Ovary (tissue), 9 donors: ENCODE results near the gene CRACR2A. TPM values are rescaled to one million over a fixed set of nuclear protein-coding genes. Genes with fewer than 3 reads are reported as not detected.

Experiments used
- DNase-seq, 5 donors: peaks; one replicate each; pipeline ENCODE4 v3.0.0-alpha.2; 2019 to 2020
- H3K27ac ChIP-seq, 2 donors: fragments of 200-600 bp; one replicate each; pipeline versions ENCODE4 v1.5.1 to v1.8.0; 2019 to 2022
- H3K27me3 ChIP-seq: fragments of 200-600 bp; one replicate; pipeline ENCODE4 v1.8.0; 2022
- H3K36me3 ChIP-seq: fragments of 200-600 bp; sonication (generic); one replicate; pipeline ENCODE4 v1.5.1; 2019
- H3K4me1 ChIP-seq: one replicate; pipeline ENCODE4 v1.8.1; 2013; ENCODE audit warnings: mild to moderate bottlenecking, moderate library complexity; ENCODE audit not compliant: insufficient read depth
- H3K4me3 ChIP-seq: fragments of 200-600 bp; sonication (generic); one replicate; pipeline ENCODE4 v1.5.1; 2017
- H3K9me3 ChIP-seq, 2 donors: fragments of 200-600 bp in 1 of 2; sonication (generic) in 1 of 2; one replicate each; pipeline versions ENCODE4 v1.5.1 to v1.8.1; 2013 to 2019; ENCODE audit warnings: mild to moderate bottlenecking in 1 of 2, moderate library complexity in 1 of 2
- EP300 ChIP-seq: sonication (generic); formaldehyde crosslinking; IDR thresholded peaks from one replicate; pipeline ENCODE4 v1.6.1; 2017; ENCODE audit warnings: antibody characterized with exemption
- POLR2A ChIP-seq: fragments of 450-650 bp; IDR thresholded peaks from one replicate; pipeline ENCODE4 v1.6.1; 2017; ENCODE audit warnings: antibody characterized with exemption, mild to moderate bottlenecking, moderate library complexity
- WGBS, 3 donors: extraction: QIAGEN DNeasy Blood & Tissue Kit in 1 of 3; methylation state at CpG; one replicate each; pipeline versions ENCODE4 v1.1.5 to v1.1.7; 2013 to 2017; 5-methylcytosine and 5-hydroxymethylcytosine counted together
- intact Hi-C, 4 donors: fragments of 100-400 bp; cut with DNase I; formaldehyde crosslinking; loops; one replicate each; pipeline versions ENCODE4 v1.11.0 to v1.15.1; 2022 to 2023
- polyA plus RNA-seq, 2 donors: library from polyadenylated mRNA; stranded (reverse); fragments of 200-250 nt in 1 of 2; fragments of 350-450 nt in 1 of 2; fragmentation: Illumina TruSeq in 1 of 2; extraction: RNeasy Lipid Tissue Mini Kit (QIAGEN cat#74804) in 1 of 2; gene quantifications; one replicate each; pipeline ENCODE4 v1.2.3, GENCODE V29; 2013 to 2014
- total RNA-seq, 7 donors: library from RNA; depleted of rRNA in 2 of 7; stranded (reverse); fragments of >200 nt in 2 of 7; fragmentation: NEBNext Ultra II Directional in 3 of 7; extraction: Animal tissue kit (Norgen Biotek cat#: 25700) in 3 of 7; gene quantifications; one replicate each; pipeline versions ENCODE4 v1.1.0 to v1.2.4, GENCODE V29; 2016 to 2023
- TF ChIP-seq, protein P1 (sequence below), 3 donors: fragments of 450-650 bp in 2 of 3; fragments of 200-600 bp in 1 of 3; IDR thresholded peaks; one replicate each; pipeline versions ENCODE4 v1.5.1 to v1.8.0; 2016 to 2022; ENCODE audit warnings: antibody characterized with exemption in 3 of 3, mild to moderate bottlenecking in 1 of 3
- donor health status: DM: no; HTN: no; CAD: no; lungs with moderate emphysema.
- donor health status: DM: no; HTN: no; CAD: no.
- donor health status: Bipolar disorder and iron deficiency.
- donor health status: DM: yes; HTN: yes; CAD: no.
- donor health status: DM: no; HTN: no; CAD: no.
- donor health status: DM: yes; HTN: yes; CAD: no.

The CRACR2A gene
- total and polyA plus RNA-seq, 9 donors = 1.8 to 7.7 (median 4.4) TPM

DNA sequence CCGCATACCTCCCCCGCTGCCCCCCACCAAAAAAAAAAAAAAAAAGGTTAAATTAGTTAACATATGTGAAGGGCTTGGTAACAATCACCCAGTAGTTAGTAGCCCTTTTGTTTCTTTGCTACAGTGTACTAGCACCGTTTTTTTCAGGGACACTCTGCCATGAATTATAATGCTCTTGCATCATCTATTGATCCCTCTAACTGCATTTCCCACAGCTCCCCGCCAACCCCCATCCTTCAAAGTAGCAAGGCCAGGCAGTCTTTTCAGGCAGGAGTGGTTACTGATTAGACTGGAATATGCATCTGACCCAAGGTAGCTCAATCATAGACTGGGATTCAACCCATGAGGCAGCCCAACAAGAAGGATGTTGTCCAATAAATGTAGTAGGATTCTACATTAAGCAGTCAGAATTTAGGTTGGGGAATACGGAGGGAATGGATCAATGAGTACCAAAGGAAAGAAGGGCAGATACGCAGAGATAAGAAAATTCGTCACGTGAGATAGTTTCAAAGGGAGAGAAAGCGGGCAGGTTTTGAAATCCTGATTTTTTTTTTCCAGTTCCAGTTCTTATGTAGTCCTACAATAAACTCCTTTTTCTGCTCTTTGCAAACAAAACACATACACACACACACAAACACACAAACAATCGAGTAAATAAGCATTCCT lies 39.8 kb upstream of the CRACR2A start:
- 90 to 94% (median 91%) methylated on average over 10 of the region's 10 CpGs for WGBS, 3 donors
- Histone ChIP-seq H3K4me1 (no peaks in the 10 kb centered on the region), H3K36me3 (no peaks in the 10 kb centered on the region), H3K27me3 (no peaks in the 10 kb centered on the region), H3K27ac (no peak overlapping the region), H3K9me3 (no peaks in the 10 kb centered on the region), H3K4me3 (no peak overlapping the region)
- TF ChIP-seq POLR2A = no peak
- TF ChIP-seq, protein P1, sequence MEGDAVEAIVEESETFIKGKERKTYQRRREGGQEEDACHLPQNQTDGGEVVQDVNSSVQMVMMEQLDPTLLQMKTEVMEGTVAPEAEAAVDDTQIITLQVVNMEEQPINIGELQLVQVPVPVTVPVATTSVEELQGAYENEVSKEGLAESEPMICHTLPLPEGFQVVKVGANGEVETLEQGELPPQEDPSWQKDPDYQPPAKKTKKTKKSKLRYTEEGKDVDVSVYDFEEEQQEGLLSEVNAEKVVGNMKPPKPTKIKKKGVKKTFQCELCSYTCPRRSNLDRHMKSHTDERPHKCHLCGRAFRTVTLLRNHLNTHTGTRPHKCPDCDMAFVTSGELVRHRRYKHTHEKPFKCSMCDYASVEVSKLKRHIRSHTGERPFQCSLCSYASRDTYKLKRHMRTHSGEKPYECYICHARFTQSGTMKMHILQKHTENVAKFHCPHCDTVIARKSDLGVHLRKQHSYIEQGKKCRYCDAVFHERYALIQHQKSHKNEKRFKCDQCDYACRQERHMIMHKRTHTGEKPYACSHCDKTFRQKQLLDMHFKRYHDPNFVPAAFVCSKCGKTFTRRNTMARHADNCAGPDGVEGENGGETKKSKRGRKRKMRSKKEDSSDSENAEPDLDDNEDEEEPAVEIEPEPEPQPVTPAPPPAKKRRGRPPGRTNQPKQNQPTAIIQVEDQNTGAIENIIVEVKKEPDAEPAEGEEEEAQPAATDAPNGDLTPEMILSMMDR (IDR thresholded peaks at IDR 0.05) = no peak
- no peak for TF ChIP-seq EP300
- intact Hi-C loops = no loop called here
- DNase-seq = no peak

DNA sequence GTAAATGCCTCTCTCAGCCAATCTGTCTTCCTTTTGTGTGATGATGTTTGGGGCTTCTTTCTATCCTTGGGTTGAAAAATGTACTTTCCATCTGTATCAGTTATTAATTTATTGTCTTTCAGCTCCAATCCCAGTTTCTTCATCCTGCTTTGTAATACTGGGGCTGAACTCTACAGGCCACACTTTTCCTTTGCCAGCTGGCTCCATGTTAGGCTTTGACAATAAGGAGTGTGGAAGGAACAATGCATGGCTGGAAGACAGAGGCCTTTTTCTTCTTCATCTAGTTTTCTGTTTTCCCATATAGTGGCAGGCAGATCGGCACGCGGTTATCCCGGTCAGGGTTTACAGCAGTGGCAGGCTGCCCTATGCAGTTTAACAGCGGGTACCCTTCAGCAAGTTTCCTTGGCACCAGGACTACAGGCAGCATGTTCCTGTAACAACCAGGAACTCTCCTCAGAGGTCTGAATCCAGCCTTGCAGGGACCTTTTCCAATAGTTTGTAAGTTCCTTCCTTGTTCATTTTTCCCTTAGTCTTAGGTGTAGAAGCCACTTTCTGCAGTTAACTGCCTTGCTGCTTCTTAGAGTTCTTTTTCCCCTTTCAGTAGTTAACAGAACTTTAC lies 38.5 kb upstream of the CRACR2A start:
- Histone ChIP-seq H3K36me3 (no peaks in the 10 kb centered on the region), H3K4me3 (no peak overlapping the region), H3K9me3 (no peaks in the 10 kb centered on the region), H3K27me3 (no peaks in the 10 kb centered on the region), H3K27ac (no peak overlapping the region), H3K4me1 (no peaks in the 10 kb centered on the region)
- intact Hi-C loops = no loop called here
- no peak for DNase-seq
- TF ChIP-seq, protein P1 (IDR thresholded peaks at IDR 0.05) = no peak
- WGBS, 3 donors = 88 to 95% (median 89%) methylated on average over 5 of the region's 5 CpGs

DNA sequence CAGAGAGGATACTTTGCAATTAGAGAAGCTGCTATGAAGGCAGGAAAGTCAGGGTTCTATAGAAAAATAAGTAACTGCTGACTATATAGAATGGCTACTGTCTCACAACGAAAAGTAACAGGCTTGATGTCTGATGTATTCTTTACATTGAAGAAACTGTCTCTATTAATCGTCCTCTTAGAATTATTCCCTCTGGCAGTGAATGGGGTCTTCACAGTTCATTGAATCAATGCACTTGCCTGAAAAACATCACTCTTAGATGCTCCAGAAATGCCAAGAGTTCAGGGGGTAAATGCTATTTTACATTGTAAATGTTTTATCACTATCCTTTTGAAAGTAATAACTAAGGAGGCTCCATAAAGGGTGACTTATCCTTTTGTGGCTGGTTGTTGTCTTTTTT lies 37.7 kb upstream of the CRACR2A start:
- H3K4me1 ChIP-seq = no peaks in the 10 kb centered on the region
- H3K36me3 ChIP-seq = no peaks in the 10 kb centered on the region
- no peaks in the 10 kb centered on the region for H3K27me3 ChIP-seq
- no peak overlapping the region for H3K4me3 ChIP-seq
- TF ChIP-seq EP300 = no peak
- TF ChIP-seq, protein P1 (IDR thresholded peaks at IDR 0.05) = no peak
- TF ChIP-seq POLR2A = no peak
- no peak for DNase-seq
- no peak overlapping the region for H3K27ac ChIP-seq
- 77 to 88% (median 79%) methylated on average over 2 of the region's 2 CpGs for WGBS, 3 donors
- H3K9me3 ChIP-seq = no peaks in the 10 kb centered on the region
- intact Hi-C loops = no loop called here

DNA sequence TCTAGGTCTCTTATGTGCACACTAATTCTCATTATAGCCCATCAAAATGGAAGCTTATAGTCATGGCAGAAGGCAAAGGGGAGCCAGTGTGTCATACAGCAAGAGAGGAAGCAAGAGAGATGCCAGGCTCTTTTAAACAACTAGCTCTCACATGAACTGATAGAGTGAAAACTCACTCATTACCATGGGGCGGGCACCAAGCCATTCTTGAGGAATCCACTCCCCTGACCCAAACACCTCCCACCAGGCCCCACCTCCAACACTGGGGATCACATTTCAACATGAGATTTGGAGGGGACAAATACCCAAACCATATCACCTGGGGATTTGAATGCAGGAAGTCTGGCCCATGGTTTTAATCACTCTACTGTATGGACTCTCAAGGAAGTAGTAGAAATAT lies 36.9 kb upstream of the CRACR2A start:
- Histone ChIP-seq H3K27ac (no peak overlapping the region), H3K36me3 (no peaks in the 10 kb centered on the region), H3K27me3 (no peaks in the 10 kb centered on the region), H3K4me3 (no peak overlapping the region), H3K4me1 (no peaks in the 10 kb centered on the region), H3K9me3 (no peaks in the 10 kb centered on the region)
- DNase-seq = no peak
- TF ChIP-seq, protein P1 (IDR thresholded peaks at IDR 0.05) = no peak
- TF ChIP-seq EP300 (no peak), POLR2A (no peak)
- WGBS, 3 donors = 90 to 93% (median 91%) methylated on average over 1 of the region's 1 CpG
- intact Hi-C loops = no loop called here
